PC-9 (cell line): ENCODE measurements around the gene UBA52.

ENCODE experiments used
- CTCF ChIP-seq: fragments of 200-600 bp; sonication (generic); conservative IDR thresholded peaks from 2 replicates; pipeline ENCODE4 v1.6.1; 2017; ENCODE audit warnings: mixed run types, antibody characterized with exemption, mild to moderate bottlenecking, moderate library complexity
- EZH2 ChIP-seq: fragments of 200-600 bp; sonication (generic); IDR thresholded peaks from 2 replicates; pipeline ENCODE4 v1.8.0; 2017; ENCODE audit warnings: antibody characterized with exemption, low read depth

- TF ChIP-seq CTCF (no peak), EZH2 (no peak)
Observed at GRCh38 chr19:18599485-18599884, 27.8 kb downstream of the UBA52 start.
